Lower leg skin (tissue), 3 donors: Measurements from ENCODE around the gene COL25A1.

Experiments used
- POLR2A ChIP-seq, 2 donors: fragments of 450-650 bp; IDR thresholded peaks; one replicate each; pipeline ENCODE4 v1.6.1; 2016 to 2017; ENCODE audit warnings: antibody characterized with exemption in 2 of 2, mild to moderate bottlenecking in 1 of 2, moderate library complexity in 1 of 2
- TF ChIP-seq, protein P1 (sequence below), 3 donors: fragments of 450-650 bp; IDR thresholded peaks; one replicate each; pipeline ENCODE4 v1.5.1; 2016; ENCODE audit warnings: antibody characterized with exemption in 3 of 3, mild to moderate bottlenecking in 3 of 3, moderate library complexity in 2 of 3

DNA sequence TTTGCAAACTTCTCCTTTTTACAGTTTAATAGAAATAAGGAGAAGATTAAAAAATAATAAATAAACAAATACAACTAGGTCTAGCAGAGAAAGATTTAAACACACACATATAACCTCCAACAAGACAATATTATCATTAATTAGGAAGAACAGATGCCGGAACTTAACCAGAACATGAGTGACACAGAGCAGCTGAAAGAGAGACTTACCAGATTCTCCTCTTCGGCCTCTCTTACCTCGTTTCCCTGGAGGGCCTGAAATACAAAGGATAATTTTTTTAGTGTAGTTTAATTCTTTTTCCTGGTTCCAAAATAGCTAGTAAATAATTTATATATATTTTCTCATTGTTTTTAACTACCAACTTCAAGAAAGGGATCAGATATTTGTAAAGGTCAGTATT lies 252.5 kb downstream of the COL25A1 start:
- TF ChIP-seq POLR2A (IDR thresholded peaks at IDR 0.05): no peak
- TF ChIP-seq, protein P1, sequence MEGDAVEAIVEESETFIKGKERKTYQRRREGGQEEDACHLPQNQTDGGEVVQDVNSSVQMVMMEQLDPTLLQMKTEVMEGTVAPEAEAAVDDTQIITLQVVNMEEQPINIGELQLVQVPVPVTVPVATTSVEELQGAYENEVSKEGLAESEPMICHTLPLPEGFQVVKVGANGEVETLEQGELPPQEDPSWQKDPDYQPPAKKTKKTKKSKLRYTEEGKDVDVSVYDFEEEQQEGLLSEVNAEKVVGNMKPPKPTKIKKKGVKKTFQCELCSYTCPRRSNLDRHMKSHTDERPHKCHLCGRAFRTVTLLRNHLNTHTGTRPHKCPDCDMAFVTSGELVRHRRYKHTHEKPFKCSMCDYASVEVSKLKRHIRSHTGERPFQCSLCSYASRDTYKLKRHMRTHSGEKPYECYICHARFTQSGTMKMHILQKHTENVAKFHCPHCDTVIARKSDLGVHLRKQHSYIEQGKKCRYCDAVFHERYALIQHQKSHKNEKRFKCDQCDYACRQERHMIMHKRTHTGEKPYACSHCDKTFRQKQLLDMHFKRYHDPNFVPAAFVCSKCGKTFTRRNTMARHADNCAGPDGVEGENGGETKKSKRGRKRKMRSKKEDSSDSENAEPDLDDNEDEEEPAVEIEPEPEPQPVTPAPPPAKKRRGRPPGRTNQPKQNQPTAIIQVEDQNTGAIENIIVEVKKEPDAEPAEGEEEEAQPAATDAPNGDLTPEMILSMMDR (IDR thresholded peaks at IDR 0.05): no peak
